Medulla oblongata (tissue), 1 donor: ENCODE measurements around the gene CFAP299.

Experiments used
- DNase-seq: peaks from one replicate; pipeline ENCODE4 v3.0.0-alpha.2; 2015; ENCODE audit errors: extremely low spot score

The CFAP299 gene

GRCh38 chr4:80922941-80923340, 587.4 kb downstream of the CFAP299 start:
- DNase-seq, result no peak

DNA sequence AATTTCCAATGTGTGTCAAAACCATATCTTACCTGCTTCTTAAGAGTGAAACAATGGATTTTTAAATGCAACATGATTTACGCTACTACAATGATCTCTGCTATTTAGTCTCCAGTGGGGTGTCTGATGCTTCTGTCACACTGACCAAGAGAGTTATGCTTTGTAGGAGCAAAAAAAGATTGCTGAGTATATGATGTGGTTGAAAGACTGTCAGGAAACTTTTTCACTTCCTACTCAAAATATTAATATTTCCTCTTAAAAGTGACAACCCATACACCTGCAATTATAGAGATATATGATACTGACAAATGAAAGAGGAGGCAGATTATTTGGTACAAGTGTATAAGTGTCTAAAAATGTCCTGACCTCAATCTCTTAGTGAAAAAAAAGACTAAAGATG, 589.8 kb downstream of the CFAP299 start:
- DNase-seq, result no peak

GRCh38 chr4:80926446-80926845, 590.9 kb downstream of the CFAP299 start:
- no peak for DNase-seq

GRCh38 chr4:80926891-80927290, 591.4 kb downstream of the CFAP299 start:
- no peak for DNase-seq

GRCh38 chr4:80927420-80927819, 591.9 kb downstream of the CFAP299 start:
- DNase-seq, result no peak

- DNase-seq, result no peak
These were observed 596.1 kb downstream of the CFAP299 start for GRCh38 chr4:80931631-80932081.

DNA sequence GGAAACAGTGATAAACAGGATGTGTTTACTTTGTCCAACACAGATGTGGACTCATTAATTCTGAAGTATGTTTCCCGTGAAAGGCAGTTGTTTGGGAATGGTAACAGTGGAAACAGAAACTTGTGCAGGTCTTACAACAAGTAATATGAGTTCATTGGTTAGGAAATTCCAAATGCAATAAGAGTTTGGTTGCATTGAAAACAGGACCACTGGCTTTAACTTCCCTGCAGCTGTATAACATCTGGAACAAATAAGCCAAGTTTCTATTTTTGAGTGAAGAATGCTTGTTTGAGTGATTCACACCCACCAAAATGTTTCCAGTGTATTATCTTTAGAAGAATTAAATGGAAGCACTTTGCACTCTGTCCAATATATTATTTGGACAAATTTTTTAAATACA, 612.6 kb downstream of the CFAP299 start:
- DNase-seq, result no peak

DNA sequence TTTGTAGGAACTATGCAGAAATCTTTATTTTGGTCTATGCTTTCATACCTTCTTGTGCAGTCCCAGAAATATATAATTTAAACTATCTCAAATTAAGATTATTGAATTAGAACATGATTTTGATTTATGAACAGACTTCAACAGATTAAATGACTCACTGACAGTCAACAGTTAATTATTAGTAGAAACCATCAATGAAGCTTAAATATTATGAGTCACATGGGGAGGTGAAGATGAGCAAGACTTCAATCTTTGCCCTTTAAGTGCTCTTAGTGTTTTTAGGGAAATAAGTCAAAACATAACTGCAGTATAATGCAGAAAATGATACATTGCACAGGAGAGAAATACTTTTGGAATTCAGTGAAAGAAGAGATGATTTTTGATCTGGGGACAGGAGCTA, 613.5 kb downstream of the CFAP299 start:
- no peak for DNase-seq

DNA sequence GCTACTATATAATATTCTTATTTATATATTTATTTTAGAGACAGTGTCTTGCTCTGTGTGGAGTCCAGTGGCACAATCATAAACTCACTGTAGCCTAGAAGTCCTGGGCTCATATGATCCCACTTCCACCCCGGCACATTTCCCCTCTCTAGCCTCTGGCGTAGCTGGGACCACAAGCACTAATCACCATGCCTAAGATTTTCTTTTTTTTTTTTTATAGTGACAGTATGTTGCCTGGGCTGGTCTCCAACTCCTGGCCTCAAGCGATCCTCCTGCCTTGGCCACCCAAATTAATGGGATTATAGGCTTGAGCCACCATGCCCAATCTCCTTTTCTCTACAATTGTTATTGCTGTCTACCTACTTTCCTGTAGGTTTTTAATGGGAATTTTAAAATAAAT, 620.9 kb downstream of the CFAP299 start:
- no peak for DNase-seq

DNA sequence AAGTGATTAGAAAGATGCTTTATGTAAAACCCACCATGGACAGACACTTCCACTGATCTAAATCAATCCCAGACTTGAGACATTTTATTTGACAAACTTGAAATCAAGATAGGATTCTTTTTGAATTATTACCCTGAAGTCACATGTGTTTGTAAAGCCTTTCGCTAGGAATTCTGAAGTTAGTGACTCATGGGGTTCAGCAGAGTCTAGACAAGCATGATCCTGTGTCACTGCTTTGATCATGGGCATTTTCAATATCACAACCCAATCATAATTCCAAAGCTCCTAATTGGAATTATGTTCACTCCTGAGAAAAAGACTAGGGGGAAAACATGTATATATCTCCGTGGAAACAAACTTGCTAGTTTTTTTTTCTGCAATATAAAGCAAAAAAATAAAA, 627.5 kb downstream of the CFAP299 start:
- DNase-seq, result no peak

DNA sequence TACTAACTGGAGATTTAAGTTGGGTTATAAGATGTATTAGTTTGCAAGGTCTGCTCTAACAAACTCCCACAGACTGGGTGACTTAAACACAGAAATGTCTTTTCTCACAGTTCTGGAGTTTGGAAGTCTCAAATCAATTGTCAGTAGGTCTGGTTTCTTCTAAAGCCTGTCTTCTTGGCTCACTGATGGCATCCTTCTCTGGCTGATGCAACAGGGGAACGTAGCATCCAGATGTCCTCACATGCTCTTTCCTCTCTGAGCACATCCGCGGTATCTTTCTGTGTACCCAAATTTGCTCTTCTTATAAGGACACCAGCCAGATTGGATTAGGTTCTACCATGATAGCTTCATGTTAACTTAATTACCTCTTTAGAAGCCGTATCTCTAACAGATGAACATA, 631.8 kb downstream of the CFAP299 start:
- no peak for DNase-seq

DNA sequence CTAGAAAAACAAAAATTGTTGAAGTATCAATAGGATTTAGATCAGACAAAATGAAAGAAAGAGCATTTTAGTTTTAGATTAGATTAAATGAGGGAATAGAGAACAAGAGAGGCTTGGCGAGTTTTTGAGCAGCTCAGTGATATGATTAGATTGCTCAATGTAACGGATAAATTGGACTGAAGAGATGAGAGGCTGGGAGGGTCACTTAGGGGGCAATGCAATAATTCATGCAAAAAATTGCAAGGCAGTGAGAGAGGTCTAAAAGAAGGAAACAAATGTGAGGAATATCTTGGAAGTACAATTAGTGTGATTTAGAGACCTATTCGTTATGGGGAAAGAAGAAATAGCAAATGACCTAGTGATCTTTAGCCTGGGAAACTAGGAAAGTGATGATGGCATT, 644.7 kb downstream of the CFAP299 start:
- no peak for DNase-seq

- DNase-seq, result no peak
These were observed 650.5 kb downstream of the CFAP299 start for GRCh38 chr4:80986011-80986410.

- peak; percentile 81 for DNase-seq
These were observed 654.5 kb downstream of the CFAP299 start for GRCh38 chr4:80989921-80990544.

GRCh38 chr4:80990851-80991250, 655.3 kb downstream of the CFAP299 start:
- no peak for DNase-seq

DNA sequence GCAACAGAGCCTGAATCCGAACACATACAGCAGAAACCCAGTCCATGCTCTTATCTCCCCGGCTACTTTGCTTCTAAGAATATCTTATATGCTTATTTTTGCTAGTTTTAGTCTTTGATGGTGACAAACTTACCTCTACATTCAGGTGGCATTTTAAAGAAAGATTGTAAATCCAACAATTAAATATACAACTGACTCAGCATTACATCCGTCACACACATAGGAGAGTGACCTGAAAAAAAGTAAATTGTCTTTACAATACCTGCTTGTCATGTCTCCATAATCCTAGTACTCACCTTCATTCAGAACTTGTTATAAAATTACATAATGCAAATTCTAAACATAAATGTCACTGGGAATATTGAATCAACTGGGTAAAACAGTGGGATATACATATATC, 664.4 kb downstream of the CFAP299 start:
- no peak for DNase-seq

GRCh38 chr4:81003597-81004111, 668.1 kb downstream of the CFAP299 start:
- no peak for DNase-seq

DNA sequence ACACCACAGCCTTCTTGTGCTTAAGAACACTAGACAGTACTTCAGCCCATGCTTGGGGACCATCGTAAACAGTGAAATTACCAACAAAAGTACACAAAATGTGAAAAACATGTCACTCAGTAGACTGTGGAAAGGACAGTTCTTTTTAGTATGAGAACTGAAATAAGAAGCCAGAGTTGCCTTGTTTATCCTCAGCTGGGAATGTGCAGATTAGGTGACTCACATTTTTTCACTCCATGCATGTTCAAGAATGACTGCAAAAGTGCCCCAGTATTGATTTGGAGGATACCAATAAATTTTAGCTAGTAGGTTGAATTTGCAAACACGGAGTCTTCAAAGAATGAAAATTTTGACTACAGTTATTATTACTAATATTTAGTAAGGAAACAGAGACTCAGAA, 671.9 kb downstream of the CFAP299 start:
- no peak for DNase-seq
